ENCODE measurements around the gene SUPV3L1.

- TF ChIP-seq CTCF (conservative IDR thresholded peaks at IDR 0.05; ENCODE audit: low read depth, low read length) (no peak), EZH2 (IDR thresholded peaks at IDR 0.05; ENCODE audit: low read length, unreplicated experiment) (no peak)
Measured at GRCh38 chr10:69151984-69152383, 28.1 kb upstream of the SUPV3L1 start.

Data from PC-3 (cell line).